Keratinocyte (primary cell): ENCODE data around the gene PRORP. TPM values are rescaled to one million over a fixed set of nuclear protein-coding genes. Genes with fewer than 3 reads are reported as not detected.

ENCODE experiments used
- DNase-seq: peaks from one replicate; pipeline ENCODE4 v3.0.0-alpha.2; 2011; ENCODE audit warnings: low read depth, missing footprints, low spot score
- FAIRE-seq: peaks from 2 replicates; lab custom pipeline; 2011; peaks lifted over from hg19 to GRCh38; lab: Jason Lieb, UNC
- H2AFZ ChIP-seq: 2 replicates; pipeline ENCODE4 v1.6.0; 2012; ENCODE audit warnings: low read length, control low read depth, inconsistent platforms; ENCODE audit not compliant: control insufficient read depth
- H3K27ac ChIP-seq: 2 replicates; pipeline ENCODE4 v1.5.1; 2011; ENCODE audit warnings: low read length; ENCODE audit not compliant: control insufficient read depth, insufficient read depth
- H3K27me3 ChIP-seq: 3 replicates; pipeline ENCODE4 v1.6.0; 2011; ENCODE audit warnings: low read length; ENCODE audit not compliant: control insufficient read depth, insufficient read depth; ENCODE audit errors: extremely low read depth
- H3K36me3 ChIP-seq, 2 experiments: 2 replicates in 1 of 2; 3 replicates in 1 of 2; pipeline ENCODE4 v1.5.1; 2011; ENCODE audit warnings: low read length in 2 of 2, mild to moderate bottlenecking in 1 of 2; ENCODE audit not compliant: control insufficient read depth in 2 of 2, insufficient read depth in 2 of 2; ENCODE audit errors: extremely low read depth in 1 of 2
- H3K4me1 ChIP-seq: 3 replicates; pipeline ENCODE4 v1.5.1; 2011; ENCODE audit warnings: low read length; ENCODE audit not compliant: control insufficient read depth, insufficient read depth; ENCODE audit errors: extremely low read depth
- H3K4me2 ChIP-seq: 3 replicates; pipeline ENCODE4 v1.6.0; 2011; ENCODE audit warnings: low read depth, low read length; ENCODE audit not compliant: control insufficient read depth, insufficient read depth; ENCODE audit errors: extremely low read depth
- H3K4me3 ChIP-seq, 3 experiments: fragments of 200-600 bp in 1 of 3; sonication (generic) in 1 of 3; 2 replicates in 2 of 3; 3 replicates in 1 of 3; pipeline ENCODE4 v1.5.1; 2011 to 2016; ENCODE audit warnings: low read length in 3 of 3, mild to moderate bottlenecking in 3 of 3, control low read depth in 2 of 3, inconsistent platforms in 1 of 3, low read depth in 1 of 3, mixed read lengths in 1 of 3, mixed run types in 1 of 3, moderate library complexity in 1 of 3; ENCODE audit not compliant: control insufficient read depth in 2 of 3, insufficient read depth in 2 of 3; ENCODE audit errors: extremely low read depth in 1 of 3
- H3K79me2 ChIP-seq: 2 replicates; pipeline ENCODE4 v1.6.0; 2012; ENCODE audit warnings: low read length; ENCODE audit not compliant: control insufficient read depth, insufficient read depth
- H3K9ac ChIP-seq: 3 replicates; pipeline ENCODE4 v1.6.0; 2011; ENCODE audit warnings: low read length; ENCODE audit not compliant: control insufficient read depth, insufficient read depth; ENCODE audit errors: extremely low read depth
- H3K9me1 ChIP-seq: 3 replicates; pipeline ENCODE4 v1.6.0; 2011; ENCODE audit warnings: low read length; ENCODE audit not compliant: control insufficient read depth, insufficient read depth; ENCODE audit errors: extremely low read depth
- H3K9me3 ChIP-seq: 2 replicates; pipeline ENCODE4 v1.5.1; 2012; ENCODE audit warnings: low read depth, low read length; ENCODE audit not compliant: control insufficient read depth
- H4K20me1 ChIP-seq: 3 replicates; pipeline ENCODE4 v1.6.0; 2011; ENCODE audit warnings: low read length; ENCODE audit not compliant: control insufficient read depth, insufficient read depth; ENCODE audit errors: extremely low read depth
- EZH2 ChIP-seq: IDR thresholded peaks from one replicate; pipeline ENCODE4 v1.6.1; 2012; ENCODE audit warnings: inconsistent platforms, mild to moderate bottlenecking, low read length, moderate library complexity
- dilution Hi-C: fragments of 300-500 bp; cut with MboI; formaldehyde crosslinking; loops from one replicate; pipeline ENCODE4 v1.7.0; 2020; ENCODE audit warnings: low sequenced_read_pairs; ENCODE audit not compliant: extremely low pct_ligation_motif_present
- polyA plus RNA-seq, 5 experiments: library from polyadenylated mRNA; depleted of rRNA in 3 of 5; stranded (reverse) in 3 of 5; stranded (forward) in 1 of 5; unstranded in 1 of 5; fragments of >200 nt; gene quantifications; 1 replicate in 1 of 5; 2 replicates in 3 of 5; 3 replicates in 1 of 5; pipeline versions ENCODE4 v1.2.1 to v1.2.3, GENCODE V29; 2011 to 2012; ENCODE audit warnings: missing spikeins in 2 of 5, low read depth in 1 of 5, low replicate concordance in 1 of 5
- TF ChIP-seq, protein P1 (sequence below), 3 experiments: IDR thresholded peaks in 1 of 3; conservative IDR thresholded peaks in 1 of 3; optimal IDR thresholded peaks in 1 of 3; 2 replicates in 2 of 3; 3 replicates in 1 of 3; pipeline versions ENCODE3 to v1.5.1; 2011; ENCODE audit warnings: low read length in 3 of 3, mild to moderate bottlenecking in 3 of 3, moderate library complexity in 2 of 3, control low read depth in 1 of 3, inconsistent platforms in 1 of 3; ENCODE audit not compliant: insufficient read depth in 2 of 3; ENCODE audit errors: extremely low read depth in 1 of 3

The PRORP gene
- polyA plus RNA-seq, 1 donor (not counting 4 experiments of a cell fraction or from before 2014, with no cell fraction given), result 51.9 TPM

DNA sequence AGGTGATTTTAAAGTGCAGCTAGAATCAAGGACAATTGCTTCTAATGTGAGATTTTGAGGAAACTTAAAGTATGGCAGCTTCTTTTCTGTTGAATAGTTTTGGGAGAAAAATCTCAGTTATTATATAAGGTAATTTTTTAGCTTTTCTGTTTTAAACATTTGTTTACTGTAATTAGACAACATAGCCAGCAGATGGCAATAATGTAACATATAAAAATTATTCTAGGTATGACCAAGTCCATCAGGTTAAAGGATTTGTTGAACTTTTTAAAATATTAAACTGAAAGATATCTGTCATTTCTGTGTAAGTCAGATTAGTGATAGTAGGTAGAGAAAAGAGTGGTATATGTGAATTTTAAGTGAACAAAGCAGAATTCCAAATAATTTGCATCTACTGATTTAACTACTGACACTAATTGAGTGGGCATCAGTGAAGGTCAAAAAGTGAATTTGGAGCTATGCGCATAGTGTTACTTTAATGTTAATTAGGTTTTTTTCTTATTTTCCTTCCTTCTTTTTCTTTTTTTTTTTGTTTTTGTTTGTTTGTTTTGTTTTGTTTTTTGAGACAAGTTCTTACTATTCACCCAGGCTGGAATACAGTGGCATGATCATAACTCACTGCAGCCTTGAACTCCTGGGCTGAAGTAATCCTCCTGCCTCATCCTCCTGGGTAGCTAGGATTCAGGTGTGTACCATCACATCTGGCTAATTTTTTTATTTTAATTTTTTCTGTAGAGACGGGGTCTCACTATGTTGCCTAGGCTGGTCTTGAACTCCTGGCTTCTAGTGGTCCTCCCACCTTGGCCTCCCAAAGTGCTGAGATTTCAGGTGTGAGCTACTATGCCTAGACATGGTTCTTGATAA lies 18.6 kb downstream of the PRORP start:
- TF ChIP-seq, protein P1, sequence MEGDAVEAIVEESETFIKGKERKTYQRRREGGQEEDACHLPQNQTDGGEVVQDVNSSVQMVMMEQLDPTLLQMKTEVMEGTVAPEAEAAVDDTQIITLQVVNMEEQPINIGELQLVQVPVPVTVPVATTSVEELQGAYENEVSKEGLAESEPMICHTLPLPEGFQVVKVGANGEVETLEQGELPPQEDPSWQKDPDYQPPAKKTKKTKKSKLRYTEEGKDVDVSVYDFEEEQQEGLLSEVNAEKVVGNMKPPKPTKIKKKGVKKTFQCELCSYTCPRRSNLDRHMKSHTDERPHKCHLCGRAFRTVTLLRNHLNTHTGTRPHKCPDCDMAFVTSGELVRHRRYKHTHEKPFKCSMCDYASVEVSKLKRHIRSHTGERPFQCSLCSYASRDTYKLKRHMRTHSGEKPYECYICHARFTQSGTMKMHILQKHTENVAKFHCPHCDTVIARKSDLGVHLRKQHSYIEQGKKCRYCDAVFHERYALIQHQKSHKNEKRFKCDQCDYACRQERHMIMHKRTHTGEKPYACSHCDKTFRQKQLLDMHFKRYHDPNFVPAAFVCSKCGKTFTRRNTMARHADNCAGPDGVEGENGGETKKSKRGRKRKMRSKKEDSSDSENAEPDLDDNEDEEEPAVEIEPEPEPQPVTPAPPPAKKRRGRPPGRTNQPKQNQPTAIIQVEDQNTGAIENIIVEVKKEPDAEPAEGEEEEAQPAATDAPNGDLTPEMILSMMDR (optimal IDR thresholded peaks at IDR 0.05 in 1 of 3, IDR thresholded peaks at IDR 0.05 in 1 of 3, conservative IDR thresholded peaks at IDR 0.05 in 1 of 3; ENCODE audit: extremely low read depth in 1 of 3, insufficient read depth in 2 of 3, low read length in 3 of 3), result peak in 1 of 3 experiments; percentile 26
- no peak for TF ChIP-seq EZH2

DNA sequence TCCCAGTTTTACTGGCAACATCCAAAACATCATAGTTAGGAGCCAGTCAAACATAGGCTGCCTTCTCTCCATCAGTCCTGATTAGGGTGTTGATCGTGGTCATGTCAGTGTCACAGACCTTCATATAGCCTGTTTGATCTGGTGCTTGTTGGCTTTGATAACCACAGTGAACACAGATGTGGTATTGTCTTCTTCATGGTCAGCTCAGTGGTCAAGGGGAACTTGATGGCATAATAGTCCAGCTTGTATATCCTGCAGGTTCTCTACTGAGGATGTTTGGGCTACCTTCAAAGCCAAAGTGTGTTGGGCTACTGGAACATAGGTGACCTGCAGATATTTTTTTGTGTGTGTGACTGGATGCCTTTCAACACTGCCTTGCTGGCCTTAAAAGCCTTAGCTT lies 21.7 kb downstream of the PRORP start:
- Histone ChIP-seq H3K9me1 (no peaks in the 10 kb centered on the region), H3K27ac (no peak overlapping the region), H3K79me2 (peaks cover 11% of the 10 kb centered on the region), H3K36me3 (peaks cover 0 to 3% of the 10 kb centered on the region in 2 experiments), H4K20me1 (no peaks in the 10 kb centered on the region), H3K27me3 (no peaks in the 10 kb centered on the region), H2AFZ (no peak overlapping the region), H3K9ac (no peak overlapping the region), H3K9me3 (no peaks in the 10 kb centered on the region), H3K4me2 (no peak overlapping the region), H3K4me3 (no peak overlapping the region), H3K4me1 (no peaks in the 10 kb centered on the region)
- dilution Hi-C loops, result no loop called here
- FAIRE-seq (no peak), DNase-seq (no peak)
- TF ChIP-seq, protein P1 (optimal IDR thresholded peaks at IDR 0.05 in 1 of 3, IDR thresholded peaks at IDR 0.05 in 1 of 3, conservative IDR thresholded peaks at IDR 0.05 in 1 of 3; ENCODE audit: extremely low read depth in 1 of 3, insufficient read depth in 2 of 3, low read length in 3 of 3), result no peak
- no peak for TF ChIP-seq EZH2

More for the DNA sequence above, 18.6 kb downstream of the PRORP start:
- H3K9me3 ChIP-seq, result no peaks in the 10 kb centered on the region
- no peaks in the 10 kb centered on the region for H3K4me1 ChIP-seq
- H2AFZ ChIP-seq, result no peak overlapping the region
- H3K9ac ChIP-seq, result no peak overlapping the region
- dilution Hi-C loops, result no loop called here
- no peaks in the 10 kb centered on the region for H3K27me3 ChIP-seq
- no peaks in the 10 kb centered on the region for H3K9me1 ChIP-seq
- H3K4me3 ChIP-seq, result no peak overlapping the region
- H3K36me3 ChIP-seq, result no peaks in the 10 kb centered on the region
- DNase-seq, result no peak
- H3K4me2 ChIP-seq, result no peak overlapping the region
- H4K20me1 ChIP-seq, result peaks cover 3% of the 10 kb centered on the region
- H3K27ac ChIP-seq, result no peak overlapping the region
- peaks cover 22% of the 10 kb centered on the region for H3K79me2 ChIP-seq
- no peak for FAIRE-seq
